ENCODE data around the gene PCED1B. TPM values are rescaled to one million over a fixed set of nuclear protein-coding genes. Genes with fewer than 3 reads are reported as not detected.

PCED1B gene
- total and polyA plus RNA-seq, 2 donors (not counting 1 experiment from before 2014, with no cell fraction given) = 26.2 to 45.8 TPM

DNA sequence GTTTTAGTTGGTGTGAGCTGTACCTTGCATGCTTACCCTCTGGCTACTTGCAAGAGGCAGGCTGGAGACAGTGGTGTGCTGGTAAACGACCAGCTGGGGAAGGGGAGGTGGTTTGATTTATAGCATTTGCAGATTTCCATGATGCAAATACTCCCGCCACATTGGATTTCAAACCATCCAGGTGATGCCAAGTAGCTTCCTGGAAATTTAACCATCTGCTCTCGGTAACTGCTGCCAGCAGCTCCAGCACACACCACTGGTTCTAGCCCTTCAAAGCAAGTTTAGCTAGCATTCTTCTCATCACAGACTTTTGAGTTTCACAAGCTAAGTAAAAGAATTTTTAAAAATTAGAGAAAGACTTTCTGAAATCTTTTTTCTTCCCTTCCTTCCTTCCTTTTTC lies 104.8 kb downstream of the PCED1B start:
- TF ChIP-seq EZH2 (IDR thresholded peaks at IDR 0.05; ENCODE audit: borderline replicate concordance, insufficient read depth, low read depth, low read length, poor library complexity, severe bottlenecking) = no peak
- TF ChIP-seq, protein P1, sequence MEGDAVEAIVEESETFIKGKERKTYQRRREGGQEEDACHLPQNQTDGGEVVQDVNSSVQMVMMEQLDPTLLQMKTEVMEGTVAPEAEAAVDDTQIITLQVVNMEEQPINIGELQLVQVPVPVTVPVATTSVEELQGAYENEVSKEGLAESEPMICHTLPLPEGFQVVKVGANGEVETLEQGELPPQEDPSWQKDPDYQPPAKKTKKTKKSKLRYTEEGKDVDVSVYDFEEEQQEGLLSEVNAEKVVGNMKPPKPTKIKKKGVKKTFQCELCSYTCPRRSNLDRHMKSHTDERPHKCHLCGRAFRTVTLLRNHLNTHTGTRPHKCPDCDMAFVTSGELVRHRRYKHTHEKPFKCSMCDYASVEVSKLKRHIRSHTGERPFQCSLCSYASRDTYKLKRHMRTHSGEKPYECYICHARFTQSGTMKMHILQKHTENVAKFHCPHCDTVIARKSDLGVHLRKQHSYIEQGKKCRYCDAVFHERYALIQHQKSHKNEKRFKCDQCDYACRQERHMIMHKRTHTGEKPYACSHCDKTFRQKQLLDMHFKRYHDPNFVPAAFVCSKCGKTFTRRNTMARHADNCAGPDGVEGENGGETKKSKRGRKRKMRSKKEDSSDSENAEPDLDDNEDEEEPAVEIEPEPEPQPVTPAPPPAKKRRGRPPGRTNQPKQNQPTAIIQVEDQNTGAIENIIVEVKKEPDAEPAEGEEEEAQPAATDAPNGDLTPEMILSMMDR (IDR thresholded peaks at IDR 0.05) = no peak
- H3K27ac Mint-ChIP-seq = no peak overlapping the region
- H3K4me1 ChIP-seq (ENCODE audit: control insufficient read depth in 2 of 2, insufficient read depth in 2 of 2, low read length in 2 of 2) = peaks cover 10 to 12% of the 10 kb centered on the region in 2 donors
- no peak overlapping the region for H3K27ac ChIP-seq (ENCODE audit: low read length in 2 of 2)
- peaks cover 31% of the 10 kb centered on the region for H3K4me1 Mint-ChIP-seq
- CTCF ChIA-PET = interaction anchor here (0.5 to 2.1 kb wide), 3 partner anchors 8 to 164 kb away, joined by 3 to 6 read pairs (median 3); no protein-coding TSS in a partner anchor
- WGBS (ENCODE audit: insufficient coverage) = 83% methylated on average over 2 of the region's 3 CpGs
- no peaks in the 10 kb centered on the region for H3K27me3 Mint-ChIP-seq
- DNase-seq (no peak), ATAC-seq (ENCODE audit: low read depth) (no peak)
- H2AFZ ChIP-seq (ENCODE audit: insufficient read depth, low read depth, low read length, poor library complexity, severe bottlenecking) = no peak overlapping the region
- POLR2A ChIA-PET = interaction anchor here (0.5 to 0.6 kb wide), 2 partner anchors 19 to 1449 kb away, joined by 5 to 6 read pairs; no protein-coding TSS in a partner anchor
- H3K4me3 ChIP-seq (ENCODE audit: control extremely low read depth in 1 of 5, extremely low read depth in 1 of 5, insufficient read depth in 1 of 5, low read depth in 2 of 5, low read length in 4 of 5) = no peak overlapping the region
- H3K27me3 ChIP-seq (replicated peaks in 1 of 4; ENCODE audit: control extremely low read depth in 1 of 4, control insufficient read depth in 3 of 4, insufficient read depth in 4 of 4, low read length in 3 of 4) = no peaks in the 10 kb centered on the region
- H3K9me3 ChIP-seq (ENCODE audit: control extremely low read depth in 1 of 3, control insufficient read depth in 2 of 3, insufficient read depth in 1 of 3, low read length in 2 of 3) = no peaks in the 10 kb centered on the region
- no peaks in the 10 kb centered on the region for H3K9me3 Mint-ChIP-seq (ENCODE audit: insufficient read depth)
- H3K36me3 ChIP-seq (replicated peaks in 1 of 2; ENCODE audit: control extremely low read depth in 1 of 2, control insufficient read depth in 1 of 2, extremely low read depth in 1 of 2, insufficient read depth in 2 of 2, low read length in 1 of 2) = peaks cover 0 to 8% of the 10 kb centered on the region in 2 experiments
- no peak overlapping the region for H3K4me3 Mint-ChIP-seq
- no peak overlapping the region for H3K9ac ChIP-seq (ENCODE audit: low read length)
- peaks cover 5% of the 10 kb centered on the region for H3K79me2 ChIP-seq (ENCODE audit: control insufficient read depth, insufficient read depth, low read length)
- H3K4me2 ChIP-seq (replicated peaks; ENCODE audit: low read depth, low read length, poor library complexity, severe bottlenecking) = no peak overlapping the region
- H4K20me1 ChIP-seq (ENCODE audit: control insufficient read depth, insufficient read depth, low read length, poor library complexity, severe bottlenecking) = no peaks in the 10 kb centered on the region
- intact Hi-C loops (cut with micrococcal nuclease) = no loop called here

DNA sequence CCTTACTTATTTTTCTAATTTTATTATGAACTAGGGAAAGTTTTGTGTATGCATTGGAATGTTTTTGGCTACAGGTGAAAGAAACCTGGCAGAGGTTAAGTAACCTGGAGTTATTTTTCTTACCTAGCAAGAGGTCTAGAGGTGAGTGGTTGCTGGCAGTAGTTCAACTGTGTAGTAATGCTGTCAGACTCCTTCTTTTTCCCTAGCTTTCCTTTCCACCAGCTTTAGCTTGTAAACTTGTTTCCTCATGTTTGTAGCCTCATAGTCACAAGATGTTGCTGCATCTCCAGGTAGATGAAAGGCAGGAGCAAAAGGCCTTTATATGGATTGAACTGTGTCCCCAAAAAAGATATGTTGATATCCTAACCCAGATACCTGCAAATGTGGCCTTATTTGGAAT lies 105.4 kb downstream of the PCED1B start:
- DNase-seq (no peak), ATAC-seq (ENCODE audit: low read depth) (no peak)
- CTCF ChIA-PET = no interaction called here
- H3K27me3 ChIP-seq (replicated peaks in 1 of 4; ENCODE audit: control extremely low read depth in 1 of 4, control insufficient read depth in 3 of 4, insufficient read depth in 4 of 4, low read length in 3 of 4) = no peaks in the 10 kb centered on the region
- Mint-ChIP-seq H3K27me3 (no peaks in the 10 kb centered on the region), H3K4me3 (no peak overlapping the region), H3K4me1 (peaks cover 36% of the 10 kb centered on the region), H3K9me3 (ENCODE audit: insufficient read depth) (no peaks in the 10 kb centered on the region), H3K27ac (peak overlapping the region; percentile 2)
- intact Hi-C loops (cut with micrococcal nuclease) = no loop called here
- no peak overlapping the region for H3K27ac ChIP-seq (ENCODE audit: low read length in 2 of 2)
- peaks cover 15 to 17% of the 10 kb centered on the region in 2 donors for H3K4me1 ChIP-seq (ENCODE audit: control insufficient read depth in 2 of 2, insufficient read depth in 2 of 2, low read length in 2 of 2)
- H3K36me3 ChIP-seq (replicated peaks in 1 of 2; ENCODE audit: control extremely low read depth in 1 of 2, control insufficient read depth in 1 of 2, extremely low read depth in 1 of 2, insufficient read depth in 2 of 2, low read length in 1 of 2) = peaks cover 0 to 9% of the 10 kb centered on the region in 2 experiments
- no peak overlapping the region for H3K9ac ChIP-seq (ENCODE audit: low read length)
- POLR2A ChIA-PET = interaction anchor here (0.6 to 0.7 kb wide), 2 partner anchors 18 to 22 kb away, joined by 4 to 5 read pairs; no protein-coding TSS in a partner anchor
- TF ChIP-seq EZH2 (IDR thresholded peaks at IDR 0.05; ENCODE audit: borderline replicate concordance, insufficient read depth, low read depth, low read length, poor library complexity, severe bottlenecking) = no peak
- TF ChIP-seq, protein P1 (IDR thresholded peaks at IDR 0.05) = no peak
- no peak overlapping the region for H3K4me2 ChIP-seq (replicated peaks; ENCODE audit: low read depth, low read length, poor library complexity, severe bottlenecking)
- H4K20me1 ChIP-seq (ENCODE audit: control insufficient read depth, insufficient read depth, low read length, poor library complexity, severe bottlenecking) = no peaks in the 10 kb centered on the region
- H3K9me3 ChIP-seq (ENCODE audit: control extremely low read depth in 1 of 3, control insufficient read depth in 2 of 3, insufficient read depth in 1 of 3, low read length in 2 of 3) = no peaks in the 10 kb centered on the region
- peaks cover 5% of the 10 kb centered on the region for H3K79me2 ChIP-seq (ENCODE audit: control insufficient read depth, insufficient read depth, low read length)
- H2AFZ ChIP-seq (ENCODE audit: insufficient read depth, low read depth, low read length, poor library complexity, severe bottlenecking) = no peak overlapping the region
- no peak overlapping the region for H3K4me3 ChIP-seq (ENCODE audit: control extremely low read depth in 1 of 5, extremely low read depth in 1 of 5, insufficient read depth in 1 of 5, low read depth in 2 of 5, low read length in 4 of 5)
